GM12872 (cell line): Measurements from ENCODE around the gene ALK.

ENCODE experiments used
- TF ChIP-seq, protein P1 (sequence below): IDR thresholded peaks from 3 replicates; pipeline ENCODE4 v1.5.1; 2011; ENCODE audit warnings: low read depth, mild to moderate bottlenecking, low read length, moderate library complexity; ENCODE audit not compliant: insufficient read depth

Gene ALK

DNA sequence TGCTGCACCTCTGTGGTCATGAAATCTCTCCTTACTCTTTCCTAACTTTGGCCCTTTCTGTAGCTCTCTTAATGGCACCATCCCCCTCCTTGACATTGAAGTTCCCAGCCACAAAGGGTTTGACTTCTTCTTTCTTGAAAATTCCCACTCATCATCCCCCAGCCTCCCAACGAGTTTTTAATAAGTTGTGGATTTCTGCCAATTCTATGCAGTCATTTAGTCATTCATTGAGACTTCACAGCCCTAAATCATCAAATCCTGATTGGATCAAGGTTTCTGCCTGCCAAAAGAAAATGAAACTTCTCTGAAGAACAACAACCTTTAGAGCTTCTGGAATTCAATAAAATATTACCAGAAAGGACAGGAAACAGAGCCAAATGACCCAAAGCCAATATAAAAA is 451.9 kb downstream of the ALK start:
- TF ChIP-seq, protein P1, sequence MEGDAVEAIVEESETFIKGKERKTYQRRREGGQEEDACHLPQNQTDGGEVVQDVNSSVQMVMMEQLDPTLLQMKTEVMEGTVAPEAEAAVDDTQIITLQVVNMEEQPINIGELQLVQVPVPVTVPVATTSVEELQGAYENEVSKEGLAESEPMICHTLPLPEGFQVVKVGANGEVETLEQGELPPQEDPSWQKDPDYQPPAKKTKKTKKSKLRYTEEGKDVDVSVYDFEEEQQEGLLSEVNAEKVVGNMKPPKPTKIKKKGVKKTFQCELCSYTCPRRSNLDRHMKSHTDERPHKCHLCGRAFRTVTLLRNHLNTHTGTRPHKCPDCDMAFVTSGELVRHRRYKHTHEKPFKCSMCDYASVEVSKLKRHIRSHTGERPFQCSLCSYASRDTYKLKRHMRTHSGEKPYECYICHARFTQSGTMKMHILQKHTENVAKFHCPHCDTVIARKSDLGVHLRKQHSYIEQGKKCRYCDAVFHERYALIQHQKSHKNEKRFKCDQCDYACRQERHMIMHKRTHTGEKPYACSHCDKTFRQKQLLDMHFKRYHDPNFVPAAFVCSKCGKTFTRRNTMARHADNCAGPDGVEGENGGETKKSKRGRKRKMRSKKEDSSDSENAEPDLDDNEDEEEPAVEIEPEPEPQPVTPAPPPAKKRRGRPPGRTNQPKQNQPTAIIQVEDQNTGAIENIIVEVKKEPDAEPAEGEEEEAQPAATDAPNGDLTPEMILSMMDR = no peak

DNA sequence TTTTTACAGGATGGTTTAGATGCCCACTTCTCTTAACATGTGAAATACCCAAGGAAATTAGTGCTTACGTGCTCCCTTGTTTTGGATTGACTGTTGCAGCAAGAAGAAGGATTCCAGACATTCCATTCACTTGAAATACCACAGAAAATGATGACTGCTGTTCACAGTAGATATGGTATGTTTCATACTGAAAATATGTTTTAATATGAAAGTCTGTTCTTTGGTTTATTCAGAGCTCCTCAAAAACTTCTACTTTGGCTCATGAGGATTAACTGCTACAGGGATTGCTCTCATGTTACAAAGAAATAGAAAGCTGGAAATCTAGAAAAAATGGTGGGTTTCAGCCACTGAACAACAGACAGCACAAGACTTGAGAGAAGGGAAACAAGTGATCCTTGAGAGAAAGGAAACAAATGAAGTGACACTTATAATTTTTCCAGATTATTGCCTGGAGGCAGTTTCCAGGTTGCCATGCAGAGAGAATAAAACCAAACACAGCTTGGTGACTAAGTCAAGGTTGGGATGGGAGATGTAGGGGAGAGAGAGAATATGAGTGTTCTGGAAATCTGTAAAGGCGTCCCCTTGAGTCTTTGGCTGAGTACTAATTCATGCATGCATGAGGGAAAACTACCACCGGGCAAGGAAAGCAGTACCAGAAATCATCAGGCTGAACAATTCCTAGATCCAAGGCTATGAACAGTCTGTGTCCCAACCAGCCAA is 458.0 kb downstream of the ALK start:
- TF ChIP-seq, protein P1 = no peak

DNA sequence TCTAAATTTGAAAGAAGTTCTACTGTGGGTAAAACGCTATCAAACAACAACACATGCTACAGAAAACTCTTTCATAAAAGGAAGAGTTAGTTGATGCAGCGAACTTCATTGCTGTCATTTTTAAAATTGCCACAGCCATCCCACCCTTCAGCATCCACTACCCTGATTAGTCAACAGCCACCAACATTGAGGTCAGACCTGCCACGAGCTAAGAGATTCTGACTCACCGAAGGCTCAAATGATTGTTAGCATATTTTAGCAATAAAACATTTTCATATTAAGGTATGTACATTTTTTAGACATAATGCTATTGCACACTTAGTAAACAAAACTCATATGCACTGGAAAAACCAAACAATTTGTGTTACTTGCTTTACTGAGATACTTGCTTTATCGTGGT is 459.1 kb downstream of the ALK start:
- TF ChIP-seq, protein P1 = no peak

DNA sequence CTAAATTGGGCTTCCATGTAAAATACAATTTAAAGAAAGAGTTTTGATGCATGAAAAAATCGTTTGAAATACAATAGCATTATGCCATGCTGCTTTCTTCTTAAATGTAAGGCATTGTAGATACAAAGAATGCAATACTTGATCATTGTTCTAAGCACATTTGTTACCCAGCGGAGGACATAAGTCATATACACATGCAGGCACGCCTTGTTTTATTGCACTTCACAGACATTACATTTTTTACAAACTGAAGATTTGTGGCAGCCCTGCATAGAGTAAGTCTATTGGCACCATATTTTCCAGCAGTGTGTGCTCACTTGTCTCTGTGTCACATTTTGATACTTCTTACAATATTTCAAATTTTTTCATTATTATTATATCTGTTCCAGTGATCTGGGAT is 461.2 kb downstream of the ALK start:
- TF ChIP-seq, protein P1 = no peak

DNA sequence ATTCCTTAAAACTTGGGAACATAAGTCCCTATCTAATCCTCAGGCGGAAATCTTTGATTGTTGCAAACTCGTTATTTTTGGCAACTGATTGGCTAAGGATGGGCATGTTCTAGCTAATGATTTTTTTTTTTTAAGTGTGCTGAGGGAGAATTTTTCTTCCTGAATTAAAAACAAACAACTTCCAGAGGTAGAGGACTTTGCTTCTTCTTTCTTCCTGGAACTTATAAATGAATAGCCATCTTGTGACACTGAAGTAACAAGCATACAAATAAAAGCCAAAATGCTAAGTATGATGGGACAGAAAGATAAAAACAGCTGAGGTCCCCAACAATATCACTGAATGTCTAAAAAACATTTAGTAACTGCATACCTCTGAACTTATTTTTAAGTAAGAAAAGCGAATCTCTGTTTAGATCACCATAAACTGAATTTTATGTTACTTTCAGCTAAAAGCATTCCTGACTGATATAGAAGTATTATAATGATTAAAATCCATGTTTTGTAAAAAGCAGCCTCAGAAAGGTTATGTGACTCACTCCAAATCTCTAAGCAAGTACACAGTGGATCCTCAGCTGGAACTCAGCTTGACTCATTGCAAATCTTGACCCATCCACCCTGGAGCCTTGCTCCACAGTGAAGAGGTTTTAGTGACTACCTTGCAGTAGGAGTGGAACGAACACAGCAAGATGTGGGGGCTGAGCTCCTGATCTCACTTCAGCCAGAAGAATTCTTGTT is 461.8 kb downstream of the ALK start:
- TF ChIP-seq, protein P1 = no peak

DNA sequence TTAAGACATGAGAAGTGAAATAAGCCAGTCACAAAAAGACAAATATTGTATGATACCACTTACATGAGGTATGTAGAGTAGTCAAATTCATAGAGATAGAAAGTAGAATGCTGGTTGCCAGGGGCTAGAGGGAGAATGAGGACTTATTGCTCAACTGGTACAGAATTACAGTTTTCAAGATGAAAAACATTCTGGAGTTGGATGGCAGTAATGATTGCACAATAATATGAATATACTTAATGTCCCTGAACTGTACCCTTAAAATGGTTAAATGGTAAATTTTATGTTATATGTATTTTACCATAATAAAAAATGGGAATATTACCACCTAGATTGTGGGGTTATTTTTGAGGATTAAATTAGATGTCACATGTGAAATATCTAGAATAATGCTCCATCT is 465.0 kb downstream of the ALK start:
- TF ChIP-seq, protein P1 = no peak

DNA sequence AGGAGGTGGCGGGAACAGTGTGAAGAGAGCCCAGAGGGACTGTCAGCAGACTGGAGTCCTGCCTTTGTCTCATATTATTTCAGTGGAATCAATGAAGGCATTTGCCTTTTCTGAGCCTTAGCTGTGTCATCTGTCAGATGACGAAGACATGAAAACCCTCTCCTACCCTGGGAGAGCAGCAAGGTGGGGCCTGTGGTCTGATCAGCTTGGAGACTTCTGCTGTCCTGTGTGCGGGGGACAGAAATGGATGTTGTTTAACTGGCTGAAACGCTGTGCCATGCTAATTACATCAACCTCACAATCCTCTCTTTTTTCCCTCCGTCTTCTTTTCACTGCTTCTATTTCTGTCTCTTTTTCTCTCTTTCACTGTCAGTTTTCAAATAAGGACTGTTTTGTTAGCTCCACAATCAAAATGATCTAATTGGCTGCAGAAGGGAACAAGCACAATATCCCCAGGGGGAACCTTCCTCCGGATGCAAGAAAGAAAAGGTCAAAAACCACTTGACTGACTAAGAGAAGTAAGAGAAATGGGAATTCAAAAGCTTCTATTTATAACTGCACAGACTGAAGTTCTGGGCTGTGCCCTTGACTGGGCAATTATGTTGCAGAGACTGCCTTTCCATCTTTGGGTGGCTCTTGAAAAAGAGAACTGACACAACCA is 466.1 kb downstream of the ALK start:
- TF ChIP-seq, protein P1 = no peak
